PFSK-1 (cell line): ENCODE results near the gene KCNJ16.

Experiments used
- POLR2AphosphoS5 ChIP-seq: IDR thresholded peaks from 2 replicates; pipeline ENCODE4 v1.6.1; 2012; ENCODE audit warnings: low read depth, mild to moderate bottlenecking, control low read depth, low read length, moderate library complexity
- TAF1 ChIP-seq: IDR thresholded peaks from 2 replicates; pipeline ENCODE4 v1.6.1; 2012; ENCODE audit warnings: low read length, control low read depth, borderline replicate concordance; ENCODE audit not compliant: insufficient read depth

DNA sequence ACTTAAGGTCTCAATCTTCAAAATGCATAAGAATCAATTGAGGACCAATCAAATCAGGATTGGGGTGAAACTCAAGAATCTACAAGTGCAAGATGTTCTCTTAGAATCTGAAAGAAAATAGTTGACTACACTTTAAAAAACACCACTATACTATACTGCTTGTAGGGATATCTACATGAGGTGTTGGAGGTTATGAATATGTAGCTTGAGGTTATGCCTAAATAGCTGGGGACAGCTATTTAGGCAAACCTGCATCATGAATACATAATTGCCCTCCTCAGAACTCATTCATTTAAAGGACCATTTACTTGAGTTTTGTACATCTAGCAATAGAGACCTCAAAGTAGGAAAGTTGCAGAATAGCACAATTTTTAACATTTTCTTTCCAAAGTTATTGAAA lies 40.1 kb downstream of the KCNJ16 start:
- TF ChIP-seq TAF1 (no peak), POLR2AphosphoS5 (no peak)
